Muscle layer of duodenum (tissue), 2 donors: ENCODE data around the gene TLK2.

Experiments
- H3K27ac ChIP-seq: one replicate; pipeline ENCODE4 v1.7.0; 2013; ENCODE audit warnings: mild to moderate bottlenecking, low read length
- H3K27me3 ChIP-seq: one replicate; pipeline ENCODE4 v1.7.0; 2013; ENCODE audit warnings: low read depth, mild to moderate bottlenecking, control low read depth, low read length
- H3K36me3 ChIP-seq, 2 donors: one replicate each; pipeline ENCODE4 v1.7.0; 2013; ENCODE audit warnings: low read length in 2 of 2, control low read depth in 1 of 2, mild to moderate bottlenecking in 1 of 2; ENCODE audit not compliant: insufficient read depth in 2 of 2, control insufficient read depth in 1 of 2
- H3K4me1 ChIP-seq, 2 donors: one replicate each; pipeline ENCODE4 v1.7.0; 2013; ENCODE audit warnings: low read length in 2 of 2, mild to moderate bottlenecking in 2 of 2, control low read depth in 1 of 2, moderate library complexity in 1 of 2; ENCODE audit not compliant: insufficient read depth in 2 of 2, control insufficient read depth in 1 of 2
- H3K4me3 ChIP-seq, 2 donors: one replicate each; pipeline ENCODE4 v1.7.0; 2013; ENCODE audit warnings: low read length in 2 of 2, low read depth in 1 of 2, mild to moderate bottlenecking in 1 of 2
- H3K9me3 ChIP-seq, 2 donors: one replicate each; pipeline ENCODE4 v1.7.0; 2013; ENCODE audit warnings: low read length in 2 of 2, control low read depth in 1 of 2, mild to moderate bottlenecking in 1 of 2; ENCODE audit not compliant: control insufficient read depth in 1 of 2
- donor health status: healthy.

The TLK2 gene

GRCh38 chr17:62621223-62621622, 142.6 kb downstream of the TLK2 start:
- Histone ChIP-seq H3K4me3 (no peak overlapping the region), H3K9me3 (no peaks in the 10 kb centered on the region), H3K36me3 (peaks cover 2% of the 10 kb centered on the region in 2 donors), H3K27ac (no peak overlapping the region), H3K4me1 (peaks cover 0 to 10% of the 10 kb centered on the region in 2 donors), H3K27me3 (no peaks in the 10 kb centered on the region)

- H3K4me1 ChIP-seq: peaks cover 0 to 29% of the 10 kb centered on the region in 2 donors
- no peak overlapping the region for H3K4me3 ChIP-seq
- no peaks in the 10 kb centered on the region for H3K36me3 ChIP-seq
- no peaks in the 10 kb centered on the region for H3K9me3 ChIP-seq
- H3K27ac ChIP-seq: no peak overlapping the region
- peaks cover 9% of the 10 kb centered on the region for H3K27me3 ChIP-seq
Measured at GRCh38 chr17:62625184-62625869, 146.7 kb downstream of the TLK2 start.

- no peak overlapping the region for H3K4me3 ChIP-seq
- no peaks in the 10 kb centered on the region for H3K36me3 ChIP-seq
- no peaks in the 10 kb centered on the region for H3K9me3 ChIP-seq
- peaks cover 0 to 34% of the 10 kb centered on the region in 2 donors for H3K4me1 ChIP-seq
- peaks cover 9% of the 10 kb centered on the region for H3K27me3 ChIP-seq
- no peak overlapping the region for H3K27ac ChIP-seq
Measured at GRCh38 chr17:62625870-62626200, 147.2 kb downstream of the TLK2 start.

GRCh38 chr17:62626719-62627218, 148.1 kb downstream of the TLK2 start:
- no peaks in the 10 kb centered on the region for H3K36me3 ChIP-seq
- peaks cover 0 to 40% of the 10 kb centered on the region in 2 donors for H3K4me1 ChIP-seq
- peaks cover 9% of the 10 kb centered on the region for H3K27me3 ChIP-seq
- peak overlapping the region; percentile 38 to 67 for H3K4me3 ChIP-seq
- H3K27ac ChIP-seq: no peak overlapping the region
- no peaks in the 10 kb centered on the region for H3K9me3 ChIP-seq

- peaks cover 0 to 40% of the 10 kb centered on the region in 2 donors for H3K4me1 ChIP-seq
- H3K27ac ChIP-seq: peak within 1 kb of the TSS; percentile 12
- no peaks in the 10 kb centered on the region for H3K9me3 ChIP-seq
- H3K27me3 ChIP-seq: peaks cover 9% of the 10 kb centered on the region
- H3K36me3 ChIP-seq: no peaks in the 10 kb centered on the region
- peak within 1 kb of the TSS; percentile 38 to 67 for H3K4me3 ChIP-seq
Measured at GRCh38 chr17:62627219-62627903, 148.7 kb downstream of the TLK2 start, which contains the start of gene MRC2. Gene MRC2 (plus strand): TSS chr17:62627670. CDS start chr17:62627803, 133 bp downstream.

GRCh38 chr17:62627904-62628633, 149.4 kb downstream of the TLK2 start:
- Histone ChIP-seq H3K36me3 (no peaks in the 10 kb centered on the region), H3K4me3 (peak overlapping the region; percentile 38 to 67), H3K27ac (peak overlapping the region; percentile 12), H3K27me3 (peaks cover 9% of the 10 kb centered on the region), H3K4me1 (peaks cover 0 to 40% of the 10 kb centered on the region in 2 donors), H3K9me3 (no peaks in the 10 kb centered on the region)

GRCh38 chr17:62628831-62629555, 150.4 kb downstream of the TLK2 start:
- Histone ChIP-seq H3K4me1 (peaks cover 0 to 40% of the 10 kb centered on the region in 2 donors), H3K4me3 (peak overlapping the region; percentile 38 to 67), H3K9me3 (no peaks in the 10 kb centered on the region), H3K27me3 (peaks cover 9% of the 10 kb centered on the region), H3K27ac (peak overlapping the region; percentile 12), H3K36me3 (no peaks in the 10 kb centered on the region)

- peak overlapping the region; percentile 8 for H3K27ac ChIP-seq
- no peaks in the 10 kb centered on the region for H3K36me3 ChIP-seq
- peak overlapping the region; percentile 38 to 67 for H3K4me3 ChIP-seq
- no peaks in the 10 kb centered on the region for H3K9me3 ChIP-seq
- H3K4me1 ChIP-seq: peaks cover 0 to 40% of the 10 kb centered on the region in 2 donors
- peaks cover 9% of the 10 kb centered on the region for H3K27me3 ChIP-seq
Measured at GRCh38 chr17:62629556-62630364, 151.1 kb downstream of the TLK2 start.

- Histone ChIP-seq H3K9me3 (no peaks in the 10 kb centered on the region), H3K4me1 (peaks cover 0 to 37% of the 10 kb centered on the region in 2 donors), H3K4me3 (peak overlapping the region in 1 of 2 donors; percentile 38), H3K27ac (peak overlapping the region; percentile 8), H3K36me3 (no peaks in the 10 kb centered on the region), H3K27me3 (peaks cover 9% of the 10 kb centered on the region)
Measured at GRCh38 chr17:62630365-62631085, 151.9 kb downstream of the TLK2 start.
